H1 (cell line): ENCODE data around the gene AQP2.

ENCODE experiments used
- BACH1 ChIP-seq: IDR thresholded peaks from 2 replicates; pipeline ENCODE4 v1.6.1; 2012; ENCODE audit warnings: low read length, improper control_type of control experiment
- CBX8 ChIP-seq: fragments of 300-800, 300-1000 bp; sonication (generic); IDR thresholded peaks from 2 replicates; pipeline ENCODE4 v1.7.1; 2016; ENCODE audit warnings: low read depth, low read length, borderline replicate concordance
- CEBPB ChIP-seq: IDR thresholded peaks from 2 replicates; pipeline ENCODE4 v1.6.1; 2012; ENCODE audit warnings: low read depth, low read length
- CTCF ChIP-seq, 3 experiments: IDR thresholded peaks; 1 replicate in 2 of 3; 2 replicates in 1 of 3; pipeline versions ENCODE4 v1.5.1 to v1.6.1; 2011; ENCODE audit warnings: low read length in 3 of 3, mild to moderate bottlenecking in 3 of 3, inconsistent platforms in 2 of 3, low read depth in 1 of 3, moderate library complexity in 1 of 3; ENCODE audit not compliant: insufficient read depth in 1 of 3; ENCODE audit errors: control extremely low read depth in 1 of 3
- GABPA ChIP-seq: IDR thresholded peaks from 2 replicates; pipeline ENCODE4 v1.6.1; 2011; ENCODE audit warnings: mild to moderate bottlenecking, low read length, moderate library complexity, borderline replicate concordance; ENCODE audit not compliant: insufficient read depth
- KDM4A ChIP-seq: IDR thresholded peaks from one replicate; pipeline ENCODE4 v1.7.1; 2012; ENCODE audit warnings: low read depth, mild to moderate bottlenecking, moderate library complexity, low read length, inconsistent platforms; ENCODE audit not compliant: severe bottlenecking
- POLR2A ChIP-seq, 2 experiments: IDR thresholded peaks; 1 replicate in 1 of 2; 2 replicates in 1 of 2; pipeline ENCODE4 v1.6.1; 2011; ENCODE audit warnings: low read depth in 2 of 2, low read length in 2 of 2, mild to moderate bottlenecking in 2 of 2; ENCODE audit errors: control extremely low read depth in 1 of 2
- RAD21 ChIP-seq, 2 experiments: IDR thresholded peaks in 1 of 2; conservative IDR thresholded peaks in 1 of 2; 2 replicates each; pipeline ENCODE4 v1.6.1; 2011; ENCODE audit warnings: low read depth in 2 of 2, low read length in 2 of 2, improper control_type of control experiment in 1 of 2, inconsistent platforms in 1 of 2, mild to moderate bottlenecking in 1 of 2, moderate library complexity in 1 of 2
- RFX5 ChIP-seq: IDR thresholded peaks from 2 replicates; pipeline ENCODE4 v1.6.1; 2011; ENCODE audit warnings: low read depth, low read length, improper control_type of control experiment, borderline replicate concordance
- SIN3A ChIP-seq, 2 experiments: IDR thresholded peaks in 1 of 2; conservative IDR thresholded peaks in 1 of 2; 2 replicates each; pipeline ENCODE4 v1.6.1; 2011 to 2012; ENCODE audit warnings: low read length in 2 of 2, improper control_type of control experiment in 1 of 2, low read depth in 1 of 2, mild to moderate bottlenecking in 1 of 2
- SP1 ChIP-seq: IDR thresholded peaks from 2 replicates; pipeline ENCODE4 v1.6.1; 2011; ENCODE audit warnings: low read depth, low read length
- SRF ChIP-seq: IDR thresholded peaks from 2 replicates; pipeline ENCODE4 v1.6.1; 2011; ENCODE audit warnings: mild to moderate bottlenecking, low read depth, low read length, moderate library complexity
- TBP ChIP-seq: IDR thresholded peaks from 2 replicates; pipeline ENCODE4 v1.6.1; 2011; ENCODE audit warnings: low read depth, low read length, improper control_type of control experiment
- ZNF274 ChIP-seq: IDR thresholded peaks from 2 replicates; pipeline ENCODE4 v1.7.0; 2012; ENCODE audit warnings: low read length, borderline replicate concordance; ENCODE audit errors: extremely low read depth

- TF ChIP-seq CTCF (IDR thresholded peaks at IDR 0.05; ENCODE audit: control extremely low read depth in 1 of 3, insufficient read depth in 1 of 3, low read depth in 1 of 3, low read length in 3 of 3) (no peak), ZNF274 (no peak), SP1 (no peak), CEBPB (no peak), BACH1 (no peak), SRF (no peak), RFX5 (no peak), GABPA (no peak), CBX8 (no peak), POLR2A (IDR thresholded peaks at IDR 0.05; ENCODE audit: control extremely low read depth in 1 of 2, low read depth in 2 of 2, low read length in 2 of 2) (no peak), SIN3A (conservative IDR thresholded peaks at IDR 0.05 in 1 of 2, IDR thresholded peaks at IDR 0.05 in 1 of 2; ENCODE audit: low read depth in 1 of 2, low read length in 2 of 2) (no peak), KDM4A (no peak), RAD21 (IDR thresholded peaks at IDR 0.05 in 1 of 2, conservative IDR thresholded peaks at IDR 0.05 in 1 of 2; ENCODE audit: low read depth in 2 of 2, low read length in 2 of 2) (no peak), TBP (no peak)
Measured at GRCh38 chr12:49949866-49950265, 671 bp upstream of the AQP2 start.
